ENCODE data around the gene PNCK.
"Not testable (repeated sequence)": the region's sequence is repeated elsewhere in the genome, so short reads cannot be mapped to it uniquely, and the experiment has no call there.

PNCK gene

DNA sequence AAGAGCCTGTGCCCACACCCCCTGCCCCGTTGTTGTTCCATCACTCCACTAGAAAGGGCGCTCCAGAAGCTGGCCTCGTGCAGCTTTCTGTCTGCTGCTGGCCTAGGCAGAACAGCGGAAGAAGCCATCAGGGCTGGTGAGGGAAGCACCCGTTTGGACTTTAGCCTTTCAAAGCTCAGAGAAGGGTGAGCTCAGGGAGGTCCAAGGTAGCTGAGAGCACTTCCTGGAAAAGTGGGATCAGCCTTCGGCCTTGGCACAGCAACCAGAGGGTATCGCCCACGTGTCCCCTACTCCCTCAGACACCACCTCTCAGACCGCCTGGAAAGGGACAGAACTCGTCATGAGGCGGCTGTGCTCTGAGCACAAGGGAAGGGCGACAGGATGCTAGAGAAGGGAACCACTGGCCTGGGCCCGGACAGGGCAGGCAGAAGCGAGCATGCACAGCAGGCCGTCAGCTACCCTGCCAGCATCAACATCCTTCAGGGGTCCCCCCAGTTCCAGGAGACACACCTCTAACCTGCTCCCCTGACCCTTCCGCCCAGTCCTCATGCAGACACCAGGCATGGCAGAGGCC is 25.7 kb upstream of the PNCK start:
- not testable (repeated sequence) for DNase-seq (ENCODE audit: low spot score)

- no peak for DNase-seq (ENCODE audit: low spot score)
Measured at GRCh38 chrX:153697924-153698865, 24.6 kb upstream of the PNCK start.

- not testable (repeated sequence) for DNase-seq (ENCODE audit: low spot score)
Measured at GRCh38 chrX:153696986-153697722, 23.5 kb upstream of the PNCK start.

- not testable (repeated sequence) for DNase-seq (ENCODE audit: low spot score)
Measured at GRCh38 chrX:153696538-153696937, 22.9 kb upstream of the PNCK start.

- DNase-seq (ENCODE audit: low spot score): no peak
Measured at GRCh38 chrX:153696100-153696499, 22.5 kb upstream of the PNCK start.

DNA sequence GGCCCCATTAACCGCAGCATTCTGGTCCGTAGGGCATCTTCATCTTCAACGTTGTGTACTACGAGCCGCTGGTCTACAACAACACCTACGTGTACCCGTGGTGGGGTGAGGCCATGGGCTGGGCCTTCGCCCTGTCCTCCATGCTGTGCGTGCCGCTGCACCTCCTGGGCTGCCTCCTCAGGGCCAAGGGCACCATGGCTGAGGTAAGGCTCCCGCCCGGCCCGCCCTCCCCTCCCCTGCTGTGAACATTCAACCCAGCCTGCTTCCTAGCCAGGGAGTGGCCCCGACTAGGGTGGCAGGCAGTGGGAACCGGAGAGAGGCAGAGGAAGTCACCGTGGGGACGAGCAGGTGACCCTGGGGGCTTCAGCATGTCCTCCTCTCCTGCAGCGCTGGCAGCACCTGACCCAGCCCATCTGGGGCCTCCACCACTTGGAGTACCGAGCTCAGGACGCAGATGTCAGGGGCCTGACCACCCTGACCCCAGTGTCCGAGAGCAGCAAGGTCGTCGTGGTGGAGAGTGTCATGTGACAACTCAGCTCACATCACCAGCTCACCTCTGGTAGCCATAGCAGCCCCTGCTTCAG is 21.2 kb upstream of the PNCK start:
- no peak for DNase-seq (ENCODE audit: low spot score)

DNA sequence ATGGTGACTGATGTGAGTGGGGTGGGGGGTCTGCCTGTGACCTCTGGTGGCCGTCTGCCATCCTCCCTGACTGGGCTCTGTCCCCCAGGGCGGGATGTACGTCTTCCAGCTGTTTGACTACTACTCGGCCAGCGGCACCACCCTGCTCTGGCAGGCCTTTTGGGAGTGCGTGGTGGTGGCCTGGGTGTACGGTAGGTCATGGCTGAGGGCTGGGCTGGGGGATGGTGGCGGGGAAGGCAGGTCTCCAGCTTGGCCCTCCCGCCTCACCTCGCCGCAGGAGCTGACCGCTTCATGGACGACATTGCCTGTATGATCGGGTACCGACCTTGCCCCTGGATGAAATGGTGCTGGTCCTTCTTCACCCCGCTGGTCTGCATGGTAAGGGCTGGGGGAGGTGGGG is 20.6 kb upstream of the PNCK start:
- not testable (repeated sequence) for DNase-seq (ENCODE audit: low spot score)

- no peak for DNase-seq (ENCODE audit: low spot score)
Measured at GRCh38 chrX:153693216-153694086, 19.8 kb upstream of the PNCK start.

- DNase-seq (ENCODE audit: low spot score): no peak
Measured at GRCh38 chrX:153692611-153693156, 19.1 kb upstream of the PNCK start.

GRCh38 chrX:153692003-153692402 is 18.4 kb upstream of the PNCK start:
- DNase-seq (ENCODE audit: low spot score): no peak

DNA sequence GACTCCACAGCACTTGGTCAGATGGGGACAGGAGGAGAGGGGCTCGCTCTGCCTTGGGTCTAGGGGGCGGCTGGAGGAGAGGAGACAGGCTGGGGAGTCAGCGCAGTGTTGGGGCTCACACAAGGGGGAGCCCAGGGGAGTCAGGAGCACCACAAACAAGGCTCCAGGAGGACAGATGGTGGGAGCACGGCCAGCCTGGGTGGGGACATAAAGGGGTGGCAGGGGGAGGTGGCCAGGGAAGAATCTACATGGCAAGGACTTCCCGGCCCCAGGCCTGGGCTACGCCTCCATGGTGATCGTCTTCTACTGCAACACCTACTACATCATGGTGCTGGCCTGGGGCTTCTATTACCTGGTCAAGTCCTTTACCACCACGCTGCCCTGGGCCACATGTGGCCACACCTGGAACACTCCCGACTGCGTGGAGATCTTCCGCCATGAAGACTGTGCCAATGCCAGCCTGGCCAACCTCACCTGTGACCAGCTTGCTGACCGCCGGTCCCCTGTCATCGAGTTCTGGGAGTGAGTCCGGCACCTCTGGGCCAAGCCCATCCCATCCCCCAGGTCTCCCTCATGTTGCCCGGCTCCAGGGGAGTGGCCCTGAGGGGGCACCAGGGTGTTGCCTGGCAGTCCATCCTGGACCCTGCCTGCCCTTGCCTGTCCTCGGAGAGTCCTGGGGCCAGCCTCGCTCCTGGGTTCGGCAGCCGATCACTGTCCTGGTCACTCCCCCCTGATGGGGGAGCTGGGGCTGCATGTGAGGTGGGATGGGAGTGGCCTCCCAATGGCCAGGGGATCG is 17.6 kb upstream of the PNCK start:
- not testable (repeated sequence) for DNase-seq (ENCODE audit: low spot score)

DNA sequence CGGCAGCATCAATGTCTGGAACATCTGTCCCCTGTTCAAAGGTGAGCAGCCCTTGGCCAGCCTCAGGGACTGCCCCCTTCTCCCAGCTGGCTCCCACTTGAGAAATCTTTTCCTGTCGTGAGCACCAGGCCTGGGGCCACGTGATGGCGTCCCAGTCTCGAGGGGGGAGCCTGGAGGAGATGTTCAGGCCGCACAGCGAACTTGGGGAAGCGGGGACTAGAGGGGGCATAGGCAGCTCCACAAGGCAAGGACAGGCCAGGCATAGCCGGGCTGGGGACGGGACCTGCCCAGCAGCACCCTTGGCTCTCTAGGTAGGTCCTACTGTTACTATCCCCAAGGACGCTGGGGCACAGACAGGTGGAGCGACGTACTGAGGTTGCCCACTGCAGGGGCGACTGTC is 16.9 kb upstream of the PNCK start:
- no peak for DNase-seq (ENCODE audit: low spot score)

GRCh38 chrX:153689654-153690465 is 16.2 kb upstream of the PNCK start:
- no peak for DNase-seq (ENCODE audit: low spot score)

GRCh38 chrX:153688911-153689590 is 15.4 kb upstream of the PNCK start:
- no peak for DNase-seq (ENCODE audit: low spot score)

GRCh38 chrX:153688506-153688905 is 14.9 kb upstream of the PNCK start:
- DNase-seq (ENCODE audit: low spot score): no peak

DNA sequence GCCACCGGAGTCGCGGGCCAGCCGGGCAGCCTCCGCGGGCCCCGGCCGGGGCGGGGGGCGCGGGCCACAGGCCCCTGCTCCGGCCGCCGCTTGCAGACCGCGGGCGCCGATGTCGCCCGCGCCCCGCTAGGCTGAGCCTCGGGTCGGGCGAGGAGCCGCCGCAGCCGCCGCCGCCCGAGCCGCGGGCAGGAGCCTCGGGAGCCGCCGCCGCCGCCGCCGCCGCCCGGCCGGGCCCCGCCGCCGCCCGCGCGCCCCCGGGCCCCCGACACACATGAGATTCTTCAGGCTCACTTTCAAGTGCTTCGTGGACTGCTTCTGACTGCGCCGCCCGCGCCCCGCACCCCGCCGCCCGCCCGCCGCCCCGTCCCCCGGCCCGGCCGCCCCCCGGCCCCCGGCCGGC is 14.5 kb upstream of the PNCK start:
- DNase-seq (ENCODE audit: low spot score): no peak

GRCh38 chrX:153687121-153688039 is 13.8 kb upstream of the PNCK start, which contains the start of gene SLC6A8:
Gene SLC6A8 (plus strand): TSS chrX:153687926. CDS start chrX:153688575, 649 bp downstream.
- peak; percentile 61 for DNase-seq (ENCODE audit: low spot score)

DNA sequence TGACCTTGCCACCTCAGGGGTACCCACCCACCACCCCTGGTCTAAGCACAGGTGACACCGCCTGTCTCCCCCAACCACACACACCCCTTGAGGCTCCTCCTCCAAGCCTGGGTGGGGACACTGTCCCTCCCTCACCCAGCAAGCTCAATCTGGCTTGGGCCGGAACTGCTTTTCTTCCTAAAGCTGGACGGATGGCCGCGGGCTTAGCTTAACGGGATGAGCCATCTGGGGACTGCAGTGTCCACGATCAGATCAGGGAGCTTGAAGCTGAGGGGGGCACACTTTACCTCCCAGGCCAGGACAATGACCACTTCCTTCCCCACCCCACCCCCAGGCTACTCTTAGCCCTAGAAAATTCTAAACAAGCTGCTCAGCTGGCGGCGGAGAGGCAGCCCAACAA is 13.1 kb upstream of the PNCK start:
- DNase-seq (ENCODE audit: low spot score): no peak
